GM12874 (cell line): ENCODE measurements around the gene APC2.

Source experiments
- TF ChIP-seq, protein P1 (sequence below): IDR thresholded peaks from 2 replicates; pipeline ENCODE4 v1.5.1; 2011; ENCODE audit warnings: low read depth, mild to moderate bottlenecking, control low read depth, low read length, moderate library complexity; ENCODE audit not compliant: insufficient read depth

The APC2 gene

DNA sequence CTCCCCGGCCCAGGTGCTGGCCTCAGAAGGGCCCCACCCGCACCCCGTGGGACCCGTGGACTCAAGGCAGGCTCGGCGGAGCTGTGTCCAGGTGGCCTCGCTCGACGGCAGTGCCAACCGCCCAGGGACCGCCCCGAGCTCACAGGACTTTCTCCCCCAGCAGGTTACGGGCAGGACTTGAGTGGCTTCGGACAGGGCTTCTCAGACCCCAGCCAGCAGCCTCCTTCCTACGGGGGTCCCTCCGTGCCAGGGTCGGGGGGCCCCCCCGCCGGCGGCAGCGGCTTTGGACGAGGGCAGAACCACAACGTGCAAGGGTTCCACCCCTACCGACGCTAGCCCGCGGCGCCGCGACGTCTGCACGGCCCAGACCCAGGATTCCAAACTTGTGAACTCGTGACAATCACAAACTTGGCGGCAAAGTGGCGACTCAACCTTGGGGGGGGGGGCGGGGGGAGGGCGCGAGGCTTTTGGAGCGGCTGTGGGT is 15.3 kb upstream of the APC2 start:
- TF ChIP-seq, protein P1, sequence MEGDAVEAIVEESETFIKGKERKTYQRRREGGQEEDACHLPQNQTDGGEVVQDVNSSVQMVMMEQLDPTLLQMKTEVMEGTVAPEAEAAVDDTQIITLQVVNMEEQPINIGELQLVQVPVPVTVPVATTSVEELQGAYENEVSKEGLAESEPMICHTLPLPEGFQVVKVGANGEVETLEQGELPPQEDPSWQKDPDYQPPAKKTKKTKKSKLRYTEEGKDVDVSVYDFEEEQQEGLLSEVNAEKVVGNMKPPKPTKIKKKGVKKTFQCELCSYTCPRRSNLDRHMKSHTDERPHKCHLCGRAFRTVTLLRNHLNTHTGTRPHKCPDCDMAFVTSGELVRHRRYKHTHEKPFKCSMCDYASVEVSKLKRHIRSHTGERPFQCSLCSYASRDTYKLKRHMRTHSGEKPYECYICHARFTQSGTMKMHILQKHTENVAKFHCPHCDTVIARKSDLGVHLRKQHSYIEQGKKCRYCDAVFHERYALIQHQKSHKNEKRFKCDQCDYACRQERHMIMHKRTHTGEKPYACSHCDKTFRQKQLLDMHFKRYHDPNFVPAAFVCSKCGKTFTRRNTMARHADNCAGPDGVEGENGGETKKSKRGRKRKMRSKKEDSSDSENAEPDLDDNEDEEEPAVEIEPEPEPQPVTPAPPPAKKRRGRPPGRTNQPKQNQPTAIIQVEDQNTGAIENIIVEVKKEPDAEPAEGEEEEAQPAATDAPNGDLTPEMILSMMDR: no peak

DNA sequence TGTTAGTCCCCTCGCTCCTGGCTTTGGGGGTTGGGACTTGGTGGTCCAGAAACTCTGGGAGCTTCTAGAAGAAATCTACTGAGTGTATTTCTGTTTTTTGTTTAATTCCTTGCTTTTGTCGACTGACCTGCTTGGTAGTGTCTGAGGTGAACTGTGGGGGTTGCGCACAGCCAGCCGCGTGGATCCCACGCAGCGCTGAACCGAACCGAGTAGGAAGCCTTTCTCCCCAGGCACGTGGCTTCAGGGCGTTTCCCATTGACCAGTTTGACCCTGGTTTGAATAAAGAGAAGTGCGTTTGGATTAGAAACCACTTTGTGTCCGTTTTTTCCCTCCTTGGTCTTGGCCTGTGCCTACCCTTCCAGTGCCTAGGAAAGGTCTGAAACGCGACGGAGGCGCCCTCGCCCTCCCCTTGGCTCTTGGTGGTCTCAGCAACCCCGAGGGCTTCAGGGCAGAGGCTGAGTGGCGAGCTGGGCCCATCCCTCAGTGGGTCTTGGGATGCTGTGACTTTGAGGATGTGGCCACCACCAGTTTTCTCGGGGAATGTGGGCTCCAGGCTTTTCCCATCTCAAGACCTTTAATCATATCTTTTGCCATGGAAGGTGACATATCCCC is 14.4 kb upstream of the APC2 start:
- TF ChIP-seq, protein P1: no peak

- TF ChIP-seq, protein P1: no peak
Observed at GRCh38 chr19:1437609-1438008, 12.3 kb upstream of the APC2 start.

- TF ChIP-seq, protein P1: peak; percentile 97
Observed at GRCh38 chr19:1438035-1438932, 11.6 kb upstream of the APC2 start, which contains the start of gene RPS15. TSS of gene RPS15 (plus strand) at chr19:1438396. CDS start at chr19:1438426, 30 bp downstream.

DNA sequence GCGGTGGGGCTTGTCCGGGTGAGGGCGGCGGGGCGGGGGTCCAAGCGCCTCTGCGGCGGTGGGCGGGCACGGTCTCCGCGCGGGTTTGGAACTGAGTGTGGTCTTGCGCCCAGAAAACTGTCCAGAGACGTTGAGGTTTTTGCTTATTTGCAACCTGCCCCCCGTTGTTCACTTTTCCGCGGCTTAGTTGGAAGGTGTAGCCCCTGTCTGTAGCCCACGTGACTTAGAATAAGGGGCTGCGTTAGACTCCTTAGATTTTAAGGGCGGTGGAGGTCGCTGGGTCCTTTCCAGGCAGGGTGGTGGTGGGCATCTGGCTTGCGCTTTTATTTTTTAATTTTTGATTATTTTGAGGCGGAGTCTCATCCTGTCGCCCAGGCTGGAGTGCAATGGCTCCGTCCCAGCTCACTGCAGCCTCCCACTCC is 11.0 kb upstream of the APC2 start:
- TF ChIP-seq, protein P1: no peak

DNA sequence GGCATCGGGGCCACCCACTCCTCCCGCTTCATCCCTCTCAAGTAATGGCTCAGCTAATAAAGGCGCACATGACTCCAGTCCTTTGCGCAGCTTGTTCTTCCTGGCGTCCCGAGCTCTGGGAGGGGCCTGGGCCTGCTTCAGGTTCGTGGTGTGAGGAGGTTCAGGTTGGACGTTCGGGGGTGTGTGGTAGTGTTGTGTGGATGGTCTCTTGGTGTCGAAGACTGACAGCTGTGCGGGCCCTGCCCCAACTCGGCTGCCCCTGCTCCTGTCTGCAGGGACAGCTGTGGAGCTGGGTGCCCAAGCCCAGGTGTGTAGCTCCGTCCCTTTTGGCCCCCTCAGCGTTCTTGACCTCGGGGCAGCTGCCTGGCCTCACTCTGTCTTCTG is 9.5 kb upstream of the APC2 start:
- TF ChIP-seq, protein P1: no peak

DNA sequence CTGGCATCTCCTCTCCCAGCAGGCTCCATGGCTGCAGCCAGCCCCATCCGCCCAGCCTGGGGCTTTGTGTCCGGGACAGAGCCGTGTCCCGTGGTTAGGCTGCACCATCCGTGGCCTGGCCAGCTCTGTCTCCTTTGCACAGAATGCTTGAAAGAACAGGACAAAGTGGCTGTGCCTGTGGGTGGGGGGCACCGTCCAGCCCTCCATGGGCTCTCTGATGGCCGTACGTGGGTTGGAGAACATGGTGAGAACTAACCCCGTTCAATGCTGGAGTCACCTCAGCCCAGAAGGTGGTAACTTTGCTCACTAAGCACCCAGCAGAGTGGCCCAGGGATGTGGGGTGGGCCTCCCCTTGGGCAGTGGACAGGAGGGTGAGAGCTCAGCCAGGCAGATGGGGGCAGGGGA is 8.9 kb upstream of the APC2 start:
- TF ChIP-seq, protein P1: no peak
